HG03175 (cell line): ENCODE measurements around the gene TRIM56.
"Not testable (repeated sequence)": the region's sequence is repeated elsewhere in the genome, so short reads cannot be mapped to it uniquely, and the experiment has no call there.

ENCODE experiments used
- ATAC-seq: cut with Tn5 transposase; IDR thresholded peaks from one replicate; pipeline ENCODE4 v1.9.1; 2021; ENCODE audit warnings: mild to moderate bottlenecking, moderate library complexity; ENCODE audit not compliant: unreplicated experiment

TRIM56 gene

GRCh38 chr7:101088858-101089529, 3.7 kb downstream of the TRIM56 start:
- ATAC-seq = no peak

- ATAC-seq = no peak
Measured at GRCh38 chr7:101089876-101090275, 4.6 kb downstream of the TRIM56 start.

GRCh38 chr7:101092266-101092905, 7.1 kb downstream of the TRIM56 start:
- not testable (repeated sequence) for ATAC-seq

GRCh38 chr7:101093906-101094305, 8.6 kb downstream of the TRIM56 start:
- no peak for ATAC-seq

- no peak for ATAC-seq
Measured at GRCh38 chr7:101094376-101094775, 9.1 kb downstream of the TRIM56 start.

- no peak for ATAC-seq
Measured at GRCh38 chr7:101094791-101095375, 9.6 kb downstream of the TRIM56 start.

- ATAC-seq = no peak
Measured at GRCh38 chr7:101096331-101096956, 11.2 kb downstream of the TRIM56 start.

GRCh38 chr7:101096957-101097347, 11.7 kb downstream of the TRIM56 start:
- ATAC-seq = no peak

GRCh38 chr7:101097561-101097960, 12.3 kb downstream of the TRIM56 start:
- ATAC-seq = no peak

- ATAC-seq = no peak
Measured at GRCh38 chr7:101099969-101100781, 14.9 kb downstream of the TRIM56 start.

GRCh38 chr7:101100858-101101847, 15.9 kb downstream of the TRIM56 start:
- ATAC-seq = no peak

- no peak for ATAC-seq
Measured at GRCh38 chr7:101102026-101102425, 16.7 kb downstream of the TRIM56 start.

GRCh38 chr7:101103701-101104100, 18.4 kb downstream of the TRIM56 start:
- ATAC-seq = not testable (repeated sequence)

- ATAC-seq = no peak
Measured at GRCh38 chr7:101104193-101104713, 19.0 kb downstream of the TRIM56 start.

GRCh38 chr7:101104799-101105198, 19.5 kb downstream of the TRIM56 start:
- no peak for ATAC-seq

- not testable (repeated sequence) for ATAC-seq
Measured at GRCh38 chr7:101105248-101105647, 20.0 kb downstream of the TRIM56 start.

GRCh38 chr7:101106386-101106785, 21.1 kb downstream of the TRIM56 start:
- no peak for ATAC-seq

- ATAC-seq = no peak
Measured at GRCh38 chr7:101108330-101108857, 23.1 kb downstream of the TRIM56 start.

- no peak for ATAC-seq
Measured at GRCh38 chr7:101108961-101109360, 23.7 kb downstream of the TRIM56 start.
